Duodenal mucosa (tissue), 2 donors: Measurements from ENCODE around the gene ELAC2.

Source experiments
- H3K27ac ChIP-seq: one replicate; pipeline ENCODE4 v1.7.0; 2013; ENCODE audit warnings: low read depth, low read length
- H3K27me3 ChIP-seq, 2 donors: one replicate each; pipeline ENCODE4 v1.7.0; 2013; ENCODE audit warnings: low read length in 2 of 2, control low read depth in 1 of 2; ENCODE audit not compliant: insufficient read depth in 2 of 2, control insufficient read depth in 1 of 2
- H3K36me3 ChIP-seq, 2 donors: one replicate each; pipeline ENCODE4 v1.7.0; 2013; ENCODE audit warnings: low read length in 2 of 2, control low read depth in 1 of 2; ENCODE audit not compliant: insufficient read depth in 2 of 2, control insufficient read depth in 1 of 2
- H3K4me1 ChIP-seq, 2 donors: one replicate each; pipeline ENCODE4 v1.7.0; 2013; ENCODE audit warnings: low read length in 2 of 2, control low read depth in 1 of 2; ENCODE audit not compliant: insufficient read depth in 2 of 2, control insufficient read depth in 1 of 2
- H3K4me3 ChIP-seq, 2 donors: one replicate each; pipeline ENCODE4 v1.7.0; 2013; ENCODE audit warnings: low read length in 2 of 2, low read depth in 1 of 2
- H3K9ac ChIP-seq, 2 donors: one replicate each; pipeline ENCODE4 v1.7.0; 2013; ENCODE audit warnings: low read length in 2 of 2, low read depth in 1 of 2
- H3K9me3 ChIP-seq, 2 donors: one replicate each; pipeline ENCODE4 v1.7.0; 2013; ENCODE audit warnings: low read length in 2 of 2, control low read depth in 1 of 2; ENCODE audit not compliant: control insufficient read depth in 1 of 2

Gene ELAC2

DNA sequence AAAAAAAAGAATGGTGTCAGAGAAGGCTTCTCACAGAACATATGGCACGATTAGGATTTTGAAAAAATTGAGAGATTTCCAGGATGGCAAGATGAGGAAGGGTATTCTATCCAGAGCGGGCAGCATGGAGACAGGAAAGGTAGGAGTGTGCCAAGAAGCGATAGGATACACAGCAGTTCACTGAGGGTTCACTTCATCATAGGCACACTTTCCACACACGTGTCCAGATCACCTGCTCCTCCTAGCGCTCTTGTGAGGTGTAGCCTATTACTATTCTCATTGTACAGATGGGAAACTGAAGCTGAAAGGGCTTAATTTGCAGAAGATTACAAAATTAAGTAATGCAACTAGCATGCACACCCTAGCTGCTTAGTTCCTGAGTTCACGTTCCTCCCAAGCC is 6.2 kb upstream of the ELAC2 start:
- Histone ChIP-seq H3K4me1 (peaks cover 3 to 7% of the 10 kb centered on the region in 2 donors), H3K27ac (no peak overlapping the region), H3K36me3 (no peaks in the 10 kb centered on the region), H3K9ac (no peak overlapping the region), H3K4me3 (peak overlapping the region; percentile 33 to 37), H3K9me3 (no peaks in the 10 kb centered on the region), H3K27me3 (peaks cover 0 to 3% of the 10 kb centered on the region in 2 donors)

DNA sequence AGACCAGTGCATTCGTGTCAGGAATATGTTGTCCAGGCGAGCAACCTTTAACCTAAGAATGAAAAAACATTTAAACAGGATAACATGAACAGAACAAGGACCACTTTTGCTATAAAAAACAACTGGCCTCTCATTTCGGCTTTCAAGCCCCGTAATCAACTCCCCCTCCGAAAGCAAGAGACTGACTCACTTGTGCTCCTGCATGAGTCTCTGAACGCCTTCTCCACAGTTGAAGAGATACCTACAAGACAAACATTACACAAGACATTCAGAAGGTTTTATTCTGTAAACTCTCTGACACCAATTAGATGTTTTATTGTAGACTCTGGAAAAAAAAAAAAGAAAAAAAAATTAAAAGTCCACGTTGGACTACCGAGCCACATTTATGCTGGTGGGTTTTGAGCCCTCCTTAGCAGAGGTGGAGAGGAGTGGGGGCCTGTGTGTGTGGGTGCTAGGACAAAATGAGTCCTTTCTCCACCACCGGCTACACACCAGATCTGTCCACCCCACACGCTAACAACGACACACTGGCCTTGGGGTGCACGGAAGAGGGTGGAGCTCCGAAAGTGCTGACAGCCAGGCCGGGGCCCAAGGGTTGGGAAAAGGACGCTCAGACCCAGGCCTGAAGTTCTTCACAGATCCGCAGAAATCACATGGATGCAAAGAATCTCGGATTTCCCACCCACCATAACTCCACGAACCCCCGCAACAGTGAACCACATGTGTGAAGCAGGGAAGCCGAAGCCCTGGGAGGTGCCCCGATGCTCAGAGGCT is 759 bp downstream of the ELAC2 start:
- Histone ChIP-seq H3K9me3 (no peaks in the 10 kb centered on the region), H3K9ac (peak overlapping the region; percentile 71 to 92), H3K4me3 (peak overlapping the region; percentile 91 to 95), H3K4me1 (peaks cover 9 to 13% of the 10 kb centered on the region in 2 donors), H3K27me3 (no peaks in the 10 kb centered on the region), H3K36me3 (peaks cover 15 to 42% of the 10 kb centered on the region in 2 donors), H3K27ac (peak overlapping the region; percentile 79)

DNA sequence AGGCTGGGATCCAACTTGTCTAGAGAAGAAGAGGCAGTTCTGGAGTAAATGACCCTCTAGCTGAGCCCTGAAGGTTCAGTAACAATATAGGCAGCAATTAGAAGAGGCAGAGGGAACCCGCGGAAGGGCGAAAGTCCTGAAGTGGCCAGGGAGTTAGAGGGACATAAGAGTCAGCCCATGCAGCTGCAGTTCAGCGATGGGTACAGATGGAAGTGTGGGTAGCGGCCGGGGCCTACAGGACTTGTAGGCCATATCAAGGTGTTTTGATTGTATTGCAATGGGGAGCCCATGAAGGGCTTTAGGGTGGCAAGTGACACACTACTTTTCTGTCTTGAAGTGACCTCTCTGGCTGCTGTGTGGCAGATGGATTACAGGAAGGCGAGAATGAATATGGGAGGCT is 3.0 kb downstream of the ELAC2 start:
- Histone ChIP-seq H3K4me1 (peaks cover 9 to 13% of the 10 kb centered on the region in 2 donors), H3K27me3 (no peaks in the 10 kb centered on the region), H3K27ac (no peak overlapping the region), H3K4me3 (no peak overlapping the region), H3K9ac (no peak overlapping the region), H3K9me3 (no peaks in the 10 kb centered on the region), H3K36me3 (peaks cover 26 to 61% of the 10 kb centered on the region in 2 donors)

DNA sequence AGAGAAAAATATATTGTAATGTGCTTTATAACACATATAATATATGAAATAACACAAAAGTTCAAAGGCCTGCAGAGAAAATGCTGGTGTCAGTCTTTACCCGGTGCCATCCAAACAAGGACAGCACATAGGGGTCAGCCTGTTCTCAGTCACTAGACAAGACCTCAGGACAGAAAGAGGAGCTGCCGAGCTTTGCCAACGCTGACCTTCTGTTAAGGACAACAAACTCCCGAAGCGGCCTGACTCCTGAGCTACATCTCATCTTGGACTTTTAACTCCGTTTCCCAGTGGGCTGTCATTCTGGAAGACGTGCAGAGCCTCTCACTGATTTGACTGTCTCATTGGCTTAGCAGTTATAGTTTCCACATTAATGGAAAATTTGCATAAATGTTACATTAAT is 6.9 kb downstream of the ELAC2 start:
- Histone ChIP-seq H3K27ac (no peak overlapping the region), H3K27me3 (no peaks in the 10 kb centered on the region), H3K4me1 (peaks cover 0 to 3% of the 10 kb centered on the region in 2 donors), H3K4me3 (no peak overlapping the region), H3K36me3 (peaks cover 24 to 89% of the 10 kb centered on the region in 2 donors), H3K9ac (no peak overlapping the region), H3K9me3 (no peaks in the 10 kb centered on the region)

DNA sequence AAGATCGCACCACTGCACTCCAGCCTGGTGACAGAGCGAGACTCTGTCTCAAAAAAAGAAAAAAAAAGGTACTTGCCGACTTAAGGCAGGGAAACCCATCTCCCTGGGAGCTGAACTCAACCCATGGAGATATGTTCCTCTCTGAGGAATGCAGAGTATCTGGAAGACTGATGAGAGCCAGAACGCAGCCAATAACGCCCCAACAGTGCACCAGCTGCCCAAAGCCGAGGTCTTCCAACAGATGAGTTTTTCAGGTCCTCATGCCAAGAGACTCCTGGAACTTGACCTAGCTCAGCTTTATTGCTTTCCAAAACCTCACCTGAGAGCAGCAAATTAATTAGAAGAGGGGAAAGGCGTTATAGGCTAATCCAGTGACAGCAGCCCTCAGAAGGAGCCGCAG is 9.4 kb downstream of the ELAC2 start:
- H3K27me3 ChIP-seq, result no peaks in the 10 kb centered on the region
- no peak overlapping the region for H3K9ac ChIP-seq
- no peak overlapping the region for H3K27ac ChIP-seq
- H3K9me3 ChIP-seq, result no peaks in the 10 kb centered on the region
- no peak overlapping the region for H3K4me3 ChIP-seq
- H3K4me1 ChIP-seq, result no peaks in the 10 kb centered on the region
- H3K36me3 ChIP-seq, result peaks cover 34 to 85% of the 10 kb centered on the region in 2 donors

DNA sequence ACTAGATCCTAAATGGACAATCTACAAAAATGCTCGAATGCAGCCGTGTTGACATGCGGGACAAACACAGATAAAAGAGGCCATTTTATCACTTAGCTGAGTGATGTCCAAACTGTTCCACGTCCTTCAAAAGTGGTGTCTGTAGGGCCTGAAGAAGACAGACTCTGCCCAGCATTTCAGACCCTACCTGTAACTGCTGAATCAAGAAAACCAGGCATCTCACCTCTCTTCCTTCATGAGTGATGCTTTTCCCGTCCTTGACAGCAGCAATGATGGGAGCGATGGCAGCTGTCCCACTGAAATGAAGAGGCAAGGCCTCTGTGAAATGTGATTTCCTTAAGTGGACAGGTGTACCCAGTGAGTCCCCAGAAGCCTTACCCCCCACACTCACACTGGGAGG is 12.3 kb downstream of the ELAC2 start:
- Histone ChIP-seq H3K27ac (no peak overlapping the region), H3K27me3 (no peaks in the 10 kb centered on the region), H3K9ac (no peak overlapping the region), H3K9me3 (no peaks in the 10 kb centered on the region), H3K4me3 (no peak overlapping the region), H3K4me1 (no peaks in the 10 kb centered on the region), H3K36me3 (peaks cover 32 to 80% of the 10 kb centered on the region in 2 donors)

DNA sequence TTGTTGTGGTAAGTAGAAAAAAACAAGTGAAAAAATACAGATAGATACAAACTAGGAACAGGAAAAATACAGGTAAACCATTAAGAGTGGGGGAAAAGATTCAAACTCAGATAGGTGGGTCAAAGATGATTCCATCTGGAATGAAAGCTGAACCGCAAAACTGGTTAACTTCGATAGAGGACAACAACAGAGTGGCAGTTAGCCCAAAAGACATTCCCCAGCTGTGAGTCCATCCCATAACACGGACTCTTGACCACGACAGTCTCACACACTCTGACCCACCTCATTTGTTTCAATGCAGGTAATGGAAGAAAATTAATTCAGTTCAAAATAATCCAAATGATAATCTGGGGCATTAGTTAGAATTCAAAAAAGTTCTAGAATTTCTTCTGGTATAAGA is 13.5 kb downstream of the ELAC2 start:
- Histone ChIP-seq H3K27me3 (no peaks in the 10 kb centered on the region), H3K4me3 (no peak overlapping the region), H3K4me1 (no peaks in the 10 kb centered on the region), H3K27ac (no peak overlapping the region), H3K9ac (no peak overlapping the region), H3K9me3 (no peaks in the 10 kb centered on the region), H3K36me3 (peaks cover 37 to 84% of the 10 kb centered on the region in 2 donors)

DNA sequence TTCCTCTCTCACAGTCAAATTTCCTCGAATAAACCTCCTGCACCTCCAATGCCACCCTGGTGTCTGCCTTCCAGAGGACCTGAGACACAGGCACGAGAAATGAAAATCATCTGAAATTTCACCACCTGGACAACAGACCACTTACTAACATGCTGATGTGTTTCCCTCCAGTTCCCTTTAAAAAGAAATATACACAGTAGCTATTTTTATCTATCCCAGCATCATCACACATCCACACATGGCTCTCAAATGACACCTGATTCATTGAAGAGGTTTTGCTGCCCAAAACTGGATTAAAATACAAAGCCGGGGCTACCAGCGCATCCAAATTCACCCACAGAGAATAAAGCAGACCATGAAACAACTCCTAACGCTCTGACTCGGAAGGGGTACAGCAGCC is 13.9 kb downstream of the ELAC2 start:
- Histone ChIP-seq H3K4me1 (no peaks in the 10 kb centered on the region), H3K27me3 (no peaks in the 10 kb centered on the region), H3K9me3 (no peaks in the 10 kb centered on the region), H3K27ac (no peak overlapping the region), H3K9ac (no peak overlapping the region), H3K36me3 (peaks cover 39 to 86% of the 10 kb centered on the region in 2 donors), H3K4me3 (no peak overlapping the region)

DNA sequence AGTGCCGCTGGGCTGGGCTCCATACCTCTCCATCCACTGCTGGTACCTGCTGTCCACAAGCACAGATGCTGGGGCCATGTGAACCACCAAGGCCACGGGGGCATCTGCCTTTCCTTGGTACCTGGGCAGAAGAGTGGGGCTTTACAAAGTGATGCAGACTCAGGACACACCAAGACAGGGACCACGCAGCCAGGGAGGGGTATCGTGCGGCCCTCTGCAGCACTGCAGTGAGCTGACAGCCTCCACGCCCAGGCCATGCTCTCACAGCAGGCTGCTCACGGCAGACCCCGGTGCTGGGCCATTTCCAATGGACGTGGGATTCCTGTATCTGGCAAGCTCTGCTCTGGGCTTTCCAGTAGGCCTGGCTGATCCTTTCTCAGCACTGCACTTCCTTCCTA is 14.4 kb downstream of the ELAC2 start:
- H3K27me3 ChIP-seq, result no peaks in the 10 kb centered on the region
- H3K27ac ChIP-seq, result no peak overlapping the region
- no peaks in the 10 kb centered on the region for H3K9me3 ChIP-seq
- peaks cover 44 to 87% of the 10 kb centered on the region in 2 donors for H3K36me3 ChIP-seq
- no peak overlapping the region for H3K4me3 ChIP-seq
- no peaks in the 10 kb centered on the region for H3K4me1 ChIP-seq
- no peak overlapping the region for H3K9ac ChIP-seq

DNA sequence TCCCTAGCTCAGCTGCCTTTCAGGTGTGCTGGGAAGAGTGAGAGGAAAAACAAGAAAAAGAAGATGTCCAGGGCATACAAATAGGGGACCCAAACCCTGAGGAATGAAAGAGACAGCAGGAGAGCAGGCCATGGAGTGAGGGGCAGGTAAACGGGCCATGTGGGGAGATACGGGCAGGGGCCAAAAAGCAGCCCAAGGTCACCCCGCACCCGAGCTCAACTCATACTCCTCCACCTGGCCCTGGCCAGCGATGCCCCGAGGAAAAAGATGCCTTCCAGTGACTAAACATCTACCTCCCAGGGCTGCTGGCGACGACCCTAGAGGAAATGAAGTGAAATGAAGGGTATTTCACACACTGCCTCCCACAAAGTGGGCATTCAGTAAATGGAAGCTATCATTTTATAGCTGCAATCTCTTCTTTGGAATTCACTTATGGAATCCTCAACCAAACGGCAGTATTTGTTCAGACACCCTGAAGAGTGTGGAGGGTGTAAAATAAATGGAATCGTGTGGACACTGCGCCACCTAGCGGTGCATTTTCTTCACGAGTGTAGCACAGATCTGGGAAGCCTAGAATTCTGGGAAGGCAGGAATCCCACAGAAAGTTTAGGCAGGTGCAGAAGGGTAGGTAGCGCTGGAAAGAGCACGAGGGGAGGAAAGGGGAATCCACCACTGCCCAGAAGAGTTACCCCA is 14.9 kb downstream of the ELAC2 start:
- no peak overlapping the region for H3K9ac ChIP-seq
- no peaks in the 10 kb centered on the region for H3K9me3 ChIP-seq
- H3K27me3 ChIP-seq, result no peaks in the 10 kb centered on the region
- no peaks in the 10 kb centered on the region for H3K4me1 ChIP-seq
- H3K27ac ChIP-seq, result no peak overlapping the region
- H3K36me3 ChIP-seq, result peaks cover 48 to 87% of the 10 kb centered on the region in 2 donors
- H3K4me3 ChIP-seq, result no peak overlapping the region
